Measurements from ENCODE around the gene RHBG. TPM values are rescaled to one million over a fixed set of nuclear protein-coding genes. Genes with fewer than 3 reads are reported as not detected.
A peak's percentile ranks its signal among the peaks of the same experiment; 100 is the strongest.
"Not testable (repeated sequence)": the region's sequence is repeated elsewhere in the genome, so short reads cannot be mapped to it uniquely, and the experiment has no call there.

The RHBG gene, protein sequence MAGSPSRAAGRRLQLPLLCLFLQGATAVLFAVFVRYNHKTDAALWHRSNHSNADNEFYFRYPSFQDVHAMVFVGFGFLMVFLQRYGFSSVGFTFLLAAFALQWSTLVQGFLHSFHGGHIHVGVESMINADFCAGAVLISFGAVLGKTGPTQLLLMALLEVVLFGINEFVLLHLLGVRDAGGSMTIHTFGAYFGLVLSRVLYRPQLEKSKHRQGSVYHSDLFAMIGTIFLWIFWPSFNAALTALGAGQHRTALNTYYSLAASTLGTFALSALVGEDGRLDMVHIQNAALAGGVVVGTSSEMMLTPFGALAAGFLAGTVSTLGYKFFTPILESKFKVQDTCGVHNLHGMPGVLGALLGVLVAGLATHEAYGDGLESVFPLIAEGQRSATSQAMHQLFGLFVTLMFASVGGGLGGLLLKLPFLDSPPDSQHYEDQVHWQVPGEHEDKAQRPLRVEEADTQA
- polyA plus RNA-seq (2011; rRNA removed), result not detected in 2 replicates
- not detected in 2 replicates for polyA minus RNA-seq (2011; rRNA and poly(A)+ RNA removed)

DNA sequence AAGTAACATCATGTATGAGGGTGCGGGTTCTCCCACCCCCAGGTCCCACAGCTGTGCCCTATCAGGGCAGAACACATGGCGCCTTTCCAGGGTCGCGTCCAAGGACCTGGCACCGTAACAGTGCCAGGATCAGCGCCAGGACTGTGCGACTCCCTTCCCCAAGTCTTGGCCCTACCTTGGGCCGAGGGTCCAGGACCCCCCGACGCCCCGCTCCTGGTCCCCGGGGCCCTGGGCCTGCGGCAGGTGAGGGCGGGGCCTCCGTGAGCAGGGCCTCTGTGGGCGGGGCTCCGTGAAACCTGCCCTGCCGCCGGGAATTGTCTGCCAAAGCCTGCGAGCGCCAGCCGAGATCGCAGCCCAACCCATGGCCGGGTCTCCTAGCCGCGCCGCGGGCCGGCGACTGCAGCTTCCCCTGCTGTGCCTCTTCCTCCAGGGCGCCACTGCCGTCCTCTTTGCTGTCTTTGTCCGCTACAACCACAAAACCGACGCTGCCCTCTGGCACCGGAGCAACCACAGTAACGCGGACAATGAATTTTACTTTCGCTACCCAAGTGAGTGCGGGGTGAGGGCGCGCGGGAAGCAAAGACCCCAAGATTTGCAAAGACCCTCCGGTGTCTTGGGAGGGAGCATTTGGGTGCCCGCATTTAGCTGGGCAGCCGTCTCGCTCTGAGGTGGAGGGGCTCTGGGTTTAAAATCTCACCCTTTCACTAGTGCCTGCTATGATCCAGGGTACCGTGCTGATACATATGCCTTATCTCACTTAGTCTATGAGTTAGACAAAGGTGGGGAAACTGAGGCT lies at the start of gene RHBG:
TSS of gene RHBG (plus strand) at position 323 of the 796 bp plus-strand sequence. CDS start at position 362, 39 bp downstream.
- Histone ChIP-seq H3K27ac (ENCODE audit: low read depth, low read length) (no peak within 1 kb of the TSS), H3K4me3 (ENCODE audit: low read depth, low read length) (peak within 1 kb of the TSS; percentile 29), H3K27me3 (ENCODE audit: control insufficient read depth, insufficient read depth, low read length) (peaks cover 56% of the 10 kb centered on the region), H3K9me3 (ENCODE audit: control insufficient read depth, insufficient read depth, low read length) (no peaks in the 10 kb centered on the region; the same call in 1 of the 2 replicates)
- ChIA-PET CTCF (no interaction called here), POLR2A (no interaction called here)
- DNase-seq (ENCODE audit: low read depth, low spot score), result no peak
- TF ChIP-seq, protein P1, sequence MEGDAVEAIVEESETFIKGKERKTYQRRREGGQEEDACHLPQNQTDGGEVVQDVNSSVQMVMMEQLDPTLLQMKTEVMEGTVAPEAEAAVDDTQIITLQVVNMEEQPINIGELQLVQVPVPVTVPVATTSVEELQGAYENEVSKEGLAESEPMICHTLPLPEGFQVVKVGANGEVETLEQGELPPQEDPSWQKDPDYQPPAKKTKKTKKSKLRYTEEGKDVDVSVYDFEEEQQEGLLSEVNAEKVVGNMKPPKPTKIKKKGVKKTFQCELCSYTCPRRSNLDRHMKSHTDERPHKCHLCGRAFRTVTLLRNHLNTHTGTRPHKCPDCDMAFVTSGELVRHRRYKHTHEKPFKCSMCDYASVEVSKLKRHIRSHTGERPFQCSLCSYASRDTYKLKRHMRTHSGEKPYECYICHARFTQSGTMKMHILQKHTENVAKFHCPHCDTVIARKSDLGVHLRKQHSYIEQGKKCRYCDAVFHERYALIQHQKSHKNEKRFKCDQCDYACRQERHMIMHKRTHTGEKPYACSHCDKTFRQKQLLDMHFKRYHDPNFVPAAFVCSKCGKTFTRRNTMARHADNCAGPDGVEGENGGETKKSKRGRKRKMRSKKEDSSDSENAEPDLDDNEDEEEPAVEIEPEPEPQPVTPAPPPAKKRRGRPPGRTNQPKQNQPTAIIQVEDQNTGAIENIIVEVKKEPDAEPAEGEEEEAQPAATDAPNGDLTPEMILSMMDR (IDR thresholded peaks at IDR 0.05; ENCODE audit: low read depth, low read length), result no peak

DNA sequence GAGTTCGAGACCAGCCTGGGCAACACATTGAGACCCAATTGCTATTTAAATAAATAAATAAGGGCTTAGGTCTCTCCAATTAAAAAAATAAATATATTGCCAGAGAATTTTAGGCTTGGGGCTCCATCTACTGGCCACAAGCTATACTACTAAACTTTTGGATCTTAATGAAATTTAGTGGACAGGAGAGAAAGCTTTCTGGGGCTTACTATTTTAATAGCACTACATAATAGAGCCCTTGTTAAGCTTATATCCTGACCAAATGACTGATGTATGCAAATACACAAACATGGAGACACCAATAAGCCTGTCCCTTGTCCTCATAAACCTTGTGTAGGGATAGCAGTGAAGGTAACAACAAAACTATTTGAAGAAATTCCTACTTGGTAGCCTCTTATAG lies 49.3 kb upstream of the RHBG start:
- POLR2A ChIA-PET, result interaction anchor here (0.6 to 1.2 kb wide), 3 partner anchors 12 to 37 kb away, joined by 3 to 7 read pairs (median 4); partner anchors contain the start of gene SMG5

DNA sequence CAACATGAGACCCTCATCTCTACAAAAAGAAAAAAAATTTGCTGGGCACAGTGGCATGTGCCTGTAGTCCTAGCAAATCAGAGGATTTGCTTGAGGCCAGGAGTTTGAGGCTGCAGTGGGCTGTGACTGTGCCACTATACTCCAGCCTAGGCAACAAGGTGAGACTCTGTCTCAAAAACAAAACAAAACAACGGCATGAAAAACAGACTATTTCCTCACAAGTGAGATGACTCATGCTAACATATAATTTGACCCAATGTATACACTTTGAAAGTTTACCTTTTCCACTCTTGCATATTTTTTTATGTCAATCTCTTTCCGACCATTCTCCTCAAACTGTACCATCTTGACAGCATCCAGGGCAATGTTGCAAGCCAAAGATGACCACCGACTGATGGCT lies 48.5 kb upstream of the RHBG start:
- Histone ChIP-seq H3K27ac (ENCODE audit: low read depth, low read length) (no peak overlapping the region), H3K9me3 (ENCODE audit: control insufficient read depth, insufficient read depth, low read length) (no peaks in the 10 kb centered on the region), H3K4me3 (ENCODE audit: low read depth, low read length) (no peak overlapping the region), H3K27me3 (ENCODE audit: control insufficient read depth, insufficient read depth, low read length) (no peaks in the 10 kb centered on the region)
- ChIA-PET CTCF (interaction anchor here (0.8 to 2.8 kb wide), 8 partner anchors 10 to 230 kb away, joined by 3 to 31 read pairs (median 6); no protein-coding TSS in a partner anchor), POLR2A (no interaction called here)
- no peak for DNase-seq (ENCODE audit: low read depth, low spot score)
- TF ChIP-seq, protein P1 (IDR thresholded peaks at IDR 0.05; ENCODE audit: low read depth, low read length), result no peak

More for the DNA sequence above, 49.3 kb upstream of the RHBG start:
- CTCF ChIA-PET, result interaction anchor here (0.6 to 2.8 kb wide), 32 partner anchors 9 to 230 kb away, joined by 3 to 31 read pairs (median 5); partner anchors contain the start of genes CCT3, GLMP, SMG5 and TMEM79
- H3K4me3 ChIP-seq (ENCODE audit: low read depth, low read length), result no peak overlapping the region
- no peaks in the 10 kb centered on the region for H3K27me3 ChIP-seq (ENCODE audit: control insufficient read depth, insufficient read depth, low read length)
- no peaks in the 10 kb centered on the region for H3K9me3 ChIP-seq (ENCODE audit: control insufficient read depth, insufficient read depth, low read length)
- no peak overlapping the region for H3K27ac ChIP-seq (ENCODE audit: low read depth, low read length)
- no peak for DNase-seq (ENCODE audit: low read depth, low spot score)
- TF ChIP-seq, protein P1 (IDR thresholded peaks at IDR 0.05; ENCODE audit: low read depth, low read length), result peak; percentile 65

DNA sequence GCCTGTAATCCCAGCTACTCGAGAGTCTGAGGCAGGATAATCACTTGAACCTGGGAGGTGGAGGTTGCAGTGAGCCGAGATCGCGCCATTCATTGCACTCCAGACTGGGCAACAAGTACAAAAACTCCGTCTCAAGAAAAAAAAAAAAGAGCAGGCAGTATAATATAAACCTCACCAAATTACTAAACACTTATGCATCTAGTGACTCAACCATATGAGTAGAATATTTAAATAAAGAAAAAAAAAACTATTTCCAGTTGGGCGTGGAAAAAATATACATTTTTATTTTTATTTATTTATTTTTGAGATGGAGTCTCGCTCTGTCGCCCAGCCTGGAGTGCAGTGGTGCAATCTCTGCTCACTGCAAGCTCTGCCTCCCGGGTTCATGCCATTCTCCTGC lies 45.8 kb upstream of the RHBG start:
- H3K27me3 ChIP-seq (ENCODE audit: control insufficient read depth, insufficient read depth, low read length); DNase-seq (ENCODE audit: low read depth, low spot score); H3K27ac ChIP-seq (ENCODE audit: low read depth, low read length); H3K4me3 ChIP-seq (ENCODE audit: low read depth, low read length); H3K9me3 ChIP-seq (ENCODE audit: control insufficient read depth, insufficient read depth, low read length): not testable (repeated sequence)
- CTCF ChIA-PET, result interaction anchor here (1.4 kb wide), 1 partner anchor 62 kb away, joined by 3 read pairs; no protein-coding TSS in a partner anchor
- POLR2A ChIA-PET, result interaction anchor here (0.7 to 1.3 kb wide), 4 partner anchors 15 to 146 kb away, joined by 4 to 6 read pairs (median 4); partner anchors contain the start of genes CCT3 and TSACC

DNA sequence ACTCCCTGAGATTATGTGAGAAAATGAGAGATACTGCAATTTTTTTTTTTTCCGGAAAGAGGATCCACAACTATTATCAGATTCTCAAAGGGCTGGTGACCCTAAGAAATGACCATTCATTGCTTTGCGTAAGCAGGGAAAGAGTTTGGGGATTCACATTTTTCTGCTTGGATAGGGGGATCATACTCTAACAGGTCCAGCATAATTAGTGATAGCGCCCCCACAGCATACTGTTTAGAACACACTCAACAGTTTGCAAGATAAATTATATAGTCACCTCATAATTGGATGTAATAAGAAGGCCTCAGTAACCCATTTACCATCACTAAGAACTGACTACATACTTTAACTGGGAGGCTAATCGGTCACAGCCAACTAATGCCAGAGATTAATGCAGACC lies 32.8 kb upstream of the RHBG start:
- Histone ChIP-seq H3K4me3 (ENCODE audit: low read depth, low read length) (peak overlapping the region; percentile 98), H3K27ac (ENCODE audit: low read depth, low read length) (no peak overlapping the region), H3K9me3 (ENCODE audit: control insufficient read depth, insufficient read depth, low read length) (peaks cover 3% of the 10 kb centered on the region; the same call in 1 of the 2 replicates), H3K27me3 (ENCODE audit: control insufficient read depth, insufficient read depth, low read length) (no peaks in the 10 kb centered on the region)
- no peak for DNase-seq (ENCODE audit: low read depth, low spot score)
- TF ChIP-seq, protein P1 (IDR thresholded peaks at IDR 0.05; ENCODE audit: low read depth, low read length), result peak; percentile 10; the same call in 1 of the 2 replicates
- ChIA-PET CTCF (interaction anchor here (0.6 to 4.2 kb wide), 6 partner anchors 11 to 111 kb away, joined by 3 to 31 read pairs (median 6); no protein-coding TSS in a partner anchor), POLR2A (no interaction called here)

All from AG04450 (cell line).